GM19455 (cell line): ENCODE results near the gene HOXD13.

Source experiments
- ATAC-seq: cut with Tn5 transposase; IDR thresholded peaks from one replicate; pipeline ENCODE4 v1.9.1; 2021; ENCODE audit not compliant: unreplicated experiment

Gene HOXD13

GRCh38 chr2:176080540-176081375, 11.8 kb upstream of the HOXD13 start:
- ATAC-seq = no peak

GRCh38 chr2:176081376-176081836, 11.1 kb upstream of the HOXD13 start:
- no peak for ATAC-seq

- ATAC-seq = no peak
These were observed 10.5 kb upstream of the HOXD13 start for GRCh38 chr2:176081837-176082524.

GRCh38 chr2:176082525-176082823, 10.0 kb upstream of the HOXD13 start:
- ATAC-seq = no peak

- ATAC-seq = no peak
These were observed 9.4 kb upstream of the HOXD13 start for GRCh38 chr2:176082824-176083751.

GRCh38 chr2:176083796-176084261, 8.7 kb upstream of the HOXD13 start, which contains the start of gene EVX2:
Gene EVX2 (minus strand): TSS chr2:176083962. CDS start chr2:176083776, 186 bp downstream.
- no peak for ATAC-seq

- ATAC-seq = no peak
These were observed 7.9 kb upstream of the HOXD13 start for GRCh38 chr2:176084611-176085119.

- ATAC-seq = no peak
These were observed 7.3 kb upstream of the HOXD13 start for GRCh38 chr2:176085120-176085788.

- no peak for ATAC-seq
These were observed 6.4 kb upstream of the HOXD13 start for GRCh38 chr2:176085861-176086771.

- ATAC-seq = no peak
These were observed 5.0 kb upstream of the HOXD13 start for GRCh38 chr2:176087330-176088047.

- peak; percentile 71 for ATAC-seq
These were observed 4.2 kb upstream of the HOXD13 start for GRCh38 chr2:176088048-176088936.

- no peak for ATAC-seq
These were observed 3.3 kb upstream of the HOXD13 start for GRCh38 chr2:176088937-176089842.

- ATAC-seq = no peak
These were observed 2.6 kb upstream of the HOXD13 start for GRCh38 chr2:176089843-176090395.

GRCh38 chr2:176090862-176091261, 1.7 kb upstream of the HOXD13 start:
- no peak for ATAC-seq

- no peak for ATAC-seq
These were observed 927 bp upstream of the HOXD13 start for GRCh38 chr2:176091329-176092258.
